SK-N-SH (cell line): ENCODE measurements around the gene LRCOL1. TPM values are rescaled to one million over a fixed set of nuclear protein-coding genes. Genes with fewer than 3 reads are reported as not detected.

ENCODE experiments used
- CTCF ChIA-PET: fragments of 300-600, 350-600 bp; formaldehyde crosslinking; extraction: SDS; loops from one replicate; lab custom pipeline; 2021; lab: Yijun Ruan, JAX
- POLR2A ChIA-PET: fragments of 350-600 bp; sonication (Branson Sonifier 250); formaldehyde crosslinking; extraction: SDS; loops from one replicate; lab custom pipeline; 2020; ENCODE audit warnings: antibody characterized with exemption, inconsistent platforms; lab: Yijun Ruan, JAX
- DNase-seq: peaks from one replicate; pipeline ENCODE4 v3.0.0; 2012
- H2AFZ ChIP-seq: fragments of 200-600 bp; sonication (generic); 2 replicates; pipeline ENCODE4 v1.8.1; 2016; ENCODE audit warnings: antibody characterized with exemption, mild to moderate bottlenecking, low read depth
- H3F3A ChIP-seq: fragments of 200-600 bp; sonication (generic); replicated peaks from 2 replicates; pipeline ENCODE3; 2016; ENCODE audit warnings: antibody characterized with exemption, mild to moderate bottlenecking; ENCODE audit not compliant: insufficient read depth
- H3K27ac ChIP-seq, 2 experiments: fragments of 200-500 bp in 1 of 2; fragments of 200-600 bp in 1 of 2; sonication (Bioruptor generic) in 1 of 2; sonication (generic), shearing (Covaris generic) in 1 of 2; 2 replicates each; pipeline versions ENCODE4 v1.5.1 to v1.6.1; 2014 to 2016; ENCODE audit warnings: low read depth in 2 of 2, inconsistent platforms in 1 of 2, low read length in 1 of 2, mild to moderate bottlenecking in 1 of 2, mixed read lengths in 1 of 2
- H3K27me3 ChIP-seq: fragments of 200-600 bp; sonication (generic), shearing (Covaris generic); 2 replicates; pipeline ENCODE4 v1.6.1; 2016; ENCODE audit warnings: mixed run types; ENCODE audit not compliant: insufficient read depth
- H3K36me3 ChIP-seq, 2 experiments: fragments of 200-500 bp in 1 of 2; fragments of 200-600 bp in 1 of 2; sonication (Bioruptor generic) in 1 of 2; sonication (generic) in 1 of 2; replicated peaks in 1 of 2; 2 replicates each; pipeline versions ENCODE3 to v1.5.1; 2014 to 2016; ENCODE audit warnings: low read length in 1 of 2, mild to moderate bottlenecking in 1 of 2; ENCODE audit not compliant: insufficient read depth in 2 of 2, control insufficient read depth in 1 of 2
- H3K4me1 ChIP-seq, 2 experiments: fragments of 200-500 bp in 1 of 2; fragments of 200-600 bp in 1 of 2; sonication (Bioruptor generic) in 1 of 2; sonication (generic), shearing (Covaris generic) in 1 of 2; 2 replicates each; pipeline versions ENCODE4 v1.5.1 to v1.6.1; 2014 to 2016; ENCODE audit warnings: low read depth in 1 of 2, low read length in 1 of 2, mixed run types in 1 of 2; ENCODE audit not compliant: insufficient read depth in 2 of 2, control insufficient read depth in 1 of 2
- H3K4me2 ChIP-seq: fragments of 200-600 bp; sonication (generic), shearing (Covaris generic); 2 replicates; pipeline ENCODE4 v1.6.1; 2017; ENCODE audit warnings: mixed run types
- H3K4me3 ChIP-seq, 2 experiments: fragments of 200-500 bp in 1 of 2; fragments of 200-600 bp in 1 of 2; sonication (Bioruptor generic) in 1 of 2; sonication (generic), shearing (Covaris generic) in 1 of 2; 2 replicates each; pipeline versions ENCODE4 v1.5.1 to v1.8.1; 2014 to 2016; ENCODE audit warnings: low read depth in 2 of 2, inconsistent platforms in 1 of 2, low read length in 1 of 2, mild to moderate bottlenecking in 1 of 2, mixed read lengths in 1 of 2, moderate library complexity in 1 of 2
- H3K79me2 ChIP-seq: fragments of 200-600 bp; sonication (generic); 2 replicates; pipeline ENCODE4 v1.8.1; 2017; ENCODE audit warnings: mild to moderate bottlenecking; ENCODE audit not compliant: insufficient read depth
- H3K9ac ChIP-seq: fragments of 200-600 bp; sonication (generic); 2 replicates; pipeline ENCODE4 v1.6.1; 2017; ENCODE audit warnings: mixed run types
- H3K9me2 ChIP-seq: fragments of 200-600 bp; sonication (generic); 2 replicates; pipeline ENCODE4 v1.6.1; 2017; ENCODE audit warnings: mixed run types
- H3K9me3 ChIP-seq: fragments of 200-600 bp; sonication (generic); 2 replicates; pipeline ENCODE4 v1.6.1; 2017; ENCODE audit warnings: mixed run types, mild to moderate bottlenecking, moderate library complexity
- H4K20me1 ChIP-seq: fragments of 200-600 bp; sonication (generic); 2 replicates; pipeline ENCODE4 v1.6.1; 2017; ENCODE audit warnings: mild to moderate bottlenecking, mixed run types; ENCODE audit not compliant: insufficient read depth
- CHD2 ChIP-seq: fragments of 150-350 bp; IDR thresholded peaks from 2 replicates; pipeline ENCODE4 v1.6.1; 2018; ENCODE audit warnings: low read length; ENCODE audit not compliant: partially characterized antibody
- ELF1 ChIP-seq: IDR thresholded peaks from 2 replicates; pipeline ENCODE4 v1.4.0; 2012
- EP300 ChIP-seq, 2 experiments: IDR thresholded peaks; 2 replicates each; pipeline versions ENCODE4 v1.4.0 to v1.6.1; 2012; ENCODE audit warnings: borderline replicate concordance in 1 of 2, low read depth in 1 of 2, low read length in 1 of 2
- EZH2phosphoT487 ChIP-seq: fragments of 200-600 bp; sonication (generic); IDR thresholded peaks from 2 replicates; pipeline ENCODE4 v1.6.1; 2017; ENCODE audit warnings: low read depth, mixed run types, mild to moderate bottlenecking, antibody characterized with exemption, moderate library complexity, borderline replicate concordance
- FOXM1 ChIP-seq: IDR thresholded peaks from 2 replicates; pipeline ENCODE4 v1.4.0; 2012; ENCODE audit warnings: low read depth, mild to moderate bottlenecking
- GABPA ChIP-seq: IDR thresholded peaks from 2 replicates; pipeline ENCODE4 v1.4.0; 2012; ENCODE audit warnings: low read depth, mild to moderate bottlenecking
- GATA2 ChIP-seq: sonication (generic); formaldehyde crosslinking; IDR thresholded peaks from 2 replicates; pipeline ENCODE4 v1.5.0; 2020; ENCODE audit warnings: mild to moderate bottlenecking, missing genetic modification reagents
- JUND ChIP-seq: IDR thresholded peaks from 2 replicates; pipeline ENCODE4 v1.4.0; 2012
- MEF2A ChIP-seq: IDR thresholded peaks from 2 replicates; pipeline ENCODE4 v1.4.0; 2012; ENCODE audit warnings: low read depth, borderline replicate concordance
- MXI1 ChIP-seq: IDR thresholded peaks from 2 replicates; pipeline ENCODE4 v1.6.1; 2012; ENCODE audit warnings: mild to moderate bottlenecking, low read depth, low read length, improper control_type of control experiment
- NRF1 ChIP-seq: IDR thresholded peaks from 2 replicates; pipeline ENCODE4 v1.6.1; 2012; ENCODE audit warnings: low read depth, mild to moderate bottlenecking, low read length
- POLR2AphosphoS5 ChIP-seq: IDR thresholded peaks from 2 replicates; pipeline ENCODE4 v1.6.1; 2012; ENCODE audit warnings: low read depth, low read length
- RAD21 ChIP-seq: IDR thresholded peaks from 2 replicates; pipeline ENCODE4 v1.6.1; 2012; ENCODE audit warnings: mild to moderate bottlenecking, low read length
- RCOR1 ChIP-seq: fragments of 150-350 bp; IDR thresholded peaks from 2 replicates; pipeline ENCODE4 v1.6.1; 2017; ENCODE audit warnings: antibody characterized with exemption, low read length
- RXRA ChIP-seq: IDR thresholded peaks from 2 replicates; pipeline ENCODE4 v1.4.0; 2012; ENCODE audit warnings: low read depth, mild to moderate bottlenecking, borderline replicate concordance
- SIN3A ChIP-seq: IDR thresholded peaks from 2 replicates; pipeline ENCODE4 v1.6.1; 2012; ENCODE audit warnings: low read depth, mild to moderate bottlenecking, low read length, moderate library complexity, borderline replicate concordance
- SMC3 ChIP-seq: IDR thresholded peaks from 2 replicates; pipeline ENCODE4 v1.6.1; 2012; ENCODE audit warnings: low read depth, low read length, improper control_type of control experiment
- TEAD4 ChIP-seq: IDR thresholded peaks from 2 replicates; pipeline ENCODE4 v1.4.0; 2012; ENCODE audit warnings: mild to moderate bottlenecking, borderline replicate concordance; ENCODE audit not compliant: insufficient read depth
- whole genome bisulfite sequencing: methylation state at CpG from one replicate; pipeline ENCODE4 v1.1.6; 2017; ENCODE audit warnings: low lambda C conversion rate; 5-methylcytosine and 5-hydroxymethylcytosine counted together
- polyA plus RNA-seq, 3 experiments: library from polyadenylated mRNA; depleted of rRNA; stranded (reverse); fragments of >200 nt; gene quantifications; 2 replicates each; pipeline ENCODE4 v1.2.3, GENCODE V29; 2012
- TF ChIP-seq, protein P1 (sequence below): fragments of 200-600 bp; sonication (generic); IDR thresholded peaks from 2 replicates; pipeline ENCODE4 v1.6.1; 2017; ENCODE audit warnings: antibody characterized with exemption, mild to moderate bottlenecking, moderate library complexity
- TF ChIP-seq, protein P2 (sequence below): IDR thresholded peaks from 2 replicates; pipeline ENCODE4; 2012
- TF ChIP-seq, protein P3 (sequence below): IDR thresholded peaks from 2 replicates; pipeline ENCODE4 v1.4.0; 2012; ENCODE audit warnings: low read depth, borderline replicate concordance
- TF ChIP-seq, protein P4 (sequence below): fragments of 150-350 bp; IDR thresholded peaks from 2 replicates; pipeline ENCODE4 v1.6.1; 2017; ENCODE audit warnings: antibody characterized with exemption, low read length, low read depth, borderline replicate concordance

LRCOL1 gene
- polyA plus RNA-seq, 1 of the 3 experiments (the other 2 are of a cell fraction), result 1.1 TPM

DNA sequence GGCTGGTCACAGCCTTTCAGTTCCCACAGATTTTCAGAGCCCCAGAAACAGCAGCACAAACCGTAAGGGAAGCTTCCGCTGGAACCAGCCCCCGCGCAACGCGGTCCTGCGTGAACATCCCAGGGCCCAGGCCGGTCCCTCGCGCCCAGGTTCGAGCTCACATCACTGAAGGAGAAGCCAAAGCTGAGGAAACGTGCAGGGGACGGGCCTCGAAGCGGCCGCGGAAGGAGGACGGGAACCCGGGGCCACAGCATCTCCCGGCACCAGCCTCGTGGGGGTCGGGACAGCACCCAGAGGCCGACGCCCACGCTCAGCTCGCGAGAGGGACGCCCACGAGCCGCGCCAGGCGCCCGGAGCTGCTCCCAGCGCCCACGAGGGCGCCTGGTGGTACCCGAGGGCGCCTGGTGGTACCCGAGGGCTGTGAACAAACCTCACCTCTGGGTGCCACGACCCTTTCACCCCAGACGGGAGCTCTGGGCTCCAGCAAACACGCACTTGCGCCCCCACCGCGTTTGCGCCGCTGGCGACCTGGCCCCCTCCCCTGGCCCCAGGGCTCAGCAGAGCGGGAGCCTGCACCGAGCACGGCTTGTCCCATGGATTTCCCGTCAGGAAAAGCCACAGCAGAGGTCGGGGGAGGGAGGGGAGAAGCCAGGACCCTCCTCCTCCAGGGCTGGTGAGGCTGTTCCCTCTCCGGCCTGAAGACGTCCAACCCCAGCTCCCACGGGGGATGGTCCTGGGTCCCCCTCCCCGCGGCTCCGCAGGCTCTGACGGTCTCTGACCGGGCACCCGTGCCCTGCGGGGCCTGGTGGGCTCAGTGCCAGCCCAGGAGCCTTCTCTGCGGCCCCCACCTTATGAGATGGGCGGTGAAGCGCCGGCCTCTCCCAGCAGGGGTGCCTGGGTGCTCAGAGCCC is 6.9 kb downstream of the LRCOL1 start (continued):
- TF ChIP-seq, protein P1, sequence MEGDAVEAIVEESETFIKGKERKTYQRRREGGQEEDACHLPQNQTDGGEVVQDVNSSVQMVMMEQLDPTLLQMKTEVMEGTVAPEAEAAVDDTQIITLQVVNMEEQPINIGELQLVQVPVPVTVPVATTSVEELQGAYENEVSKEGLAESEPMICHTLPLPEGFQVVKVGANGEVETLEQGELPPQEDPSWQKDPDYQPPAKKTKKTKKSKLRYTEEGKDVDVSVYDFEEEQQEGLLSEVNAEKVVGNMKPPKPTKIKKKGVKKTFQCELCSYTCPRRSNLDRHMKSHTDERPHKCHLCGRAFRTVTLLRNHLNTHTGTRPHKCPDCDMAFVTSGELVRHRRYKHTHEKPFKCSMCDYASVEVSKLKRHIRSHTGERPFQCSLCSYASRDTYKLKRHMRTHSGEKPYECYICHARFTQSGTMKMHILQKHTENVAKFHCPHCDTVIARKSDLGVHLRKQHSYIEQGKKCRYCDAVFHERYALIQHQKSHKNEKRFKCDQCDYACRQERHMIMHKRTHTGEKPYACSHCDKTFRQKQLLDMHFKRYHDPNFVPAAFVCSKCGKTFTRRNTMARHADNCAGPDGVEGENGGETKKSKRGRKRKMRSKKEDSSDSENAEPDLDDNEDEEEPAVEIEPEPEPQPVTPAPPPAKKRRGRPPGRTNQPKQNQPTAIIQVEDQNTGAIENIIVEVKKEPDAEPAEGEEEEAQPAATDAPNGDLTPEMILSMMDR, result no peak
- TF ChIP-seq EP300 (IDR thresholded peaks at IDR 0.05; ENCODE audit: borderline replicate concordance in 1 of 2, low read depth in 1 of 2, low read length in 1 of 2) (no peak), MEF2A (no peak), NRF1 (no peak), GABPA (no peak), TEAD4 (no peak), RAD21 (no peak), MXI1 (no peak), EZH2phosphoT487 (no peak)

DNA sequence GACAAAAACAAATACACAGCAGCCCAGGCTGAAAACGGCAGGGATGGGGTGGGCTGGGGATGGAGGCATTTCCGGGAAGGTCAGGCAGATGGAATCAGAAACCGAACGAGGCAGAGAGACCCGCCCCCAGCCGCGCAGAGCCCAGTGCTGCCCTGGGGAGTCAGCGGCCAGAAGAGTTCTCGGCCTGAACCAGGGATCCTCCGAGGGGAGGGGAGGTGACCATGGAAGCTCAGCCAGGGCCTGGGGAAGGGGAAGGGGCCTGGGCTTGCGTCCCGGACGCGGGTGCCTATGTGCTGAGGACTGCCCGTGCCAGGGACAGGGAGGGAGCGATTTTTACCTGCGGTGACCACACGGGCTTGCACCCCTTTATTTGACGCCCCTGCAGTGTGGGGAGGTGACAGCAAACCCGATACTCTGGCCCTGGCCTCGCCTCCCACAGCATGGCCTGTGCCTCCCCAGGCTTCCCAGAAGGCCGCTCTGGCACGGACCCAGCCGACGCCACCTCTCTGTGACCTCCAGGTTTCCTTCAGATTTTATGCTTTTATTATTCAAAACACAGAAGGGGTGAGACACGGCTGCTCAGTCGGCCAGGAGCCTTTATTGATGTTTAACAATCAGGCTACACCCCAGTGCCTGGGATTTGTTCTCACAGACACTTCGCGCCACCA is 7.7 kb downstream of the LRCOL1 start:
- ChIA-PET POLR2A (no interaction called here), CTCF (interaction anchor here (1.0 to 7.4 kb wide), 5 partner anchors 9 to 189 kb away, joined by 3 to 122 read pairs (median 7); partner anchors contain the start of genes LRCOL1 and P2RX2)
- WGBS, result 68% methylated on average over 17 of the region's 29 CpGs
- TF ChIP-seq SIN3A (no peak), RAD21 (no peak), POLR2AphosphoS5 (no peak), GATA2 (CRISPR knock-in tag) (no peak), TEAD4 (no peak), FOXM1 (no peak), NRF1 (no peak), EP300 (IDR thresholded peaks at IDR 0.05; ENCODE audit: borderline replicate concordance in 1 of 2, low read depth in 1 of 2, low read length in 1 of 2) (no peak), CHD2 (no peak), GABPA (no peak), EZH2phosphoT487 (no peak), ELF1 (no peak), SMC3 (no peak), RXRA (no peak), MEF2A (no peak), RCOR1 (no peak), JUND (no peak)
- TF ChIP-seq, protein P2, sequence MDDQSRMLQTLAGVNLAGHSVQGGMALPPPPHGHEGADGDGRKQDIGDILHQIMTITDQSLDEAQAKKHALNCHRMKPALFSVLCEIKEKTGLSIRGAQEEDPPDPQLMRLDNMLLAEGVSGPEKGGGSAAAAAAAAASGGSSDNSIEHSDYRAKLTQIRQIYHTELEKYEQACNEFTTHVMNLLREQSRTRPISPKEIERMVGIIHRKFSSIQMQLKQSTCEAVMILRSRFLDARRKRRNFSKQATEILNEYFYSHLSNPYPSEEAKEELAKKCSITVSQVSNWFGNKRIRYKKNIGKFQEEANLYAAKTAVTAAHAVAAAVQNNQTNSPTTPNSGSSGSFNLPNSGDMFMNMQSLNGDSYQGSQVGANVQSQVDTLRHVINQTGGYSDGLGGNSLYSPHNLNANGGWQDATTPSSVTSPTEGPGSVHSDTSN, result no peak
- TF ChIP-seq, protein P3, sequence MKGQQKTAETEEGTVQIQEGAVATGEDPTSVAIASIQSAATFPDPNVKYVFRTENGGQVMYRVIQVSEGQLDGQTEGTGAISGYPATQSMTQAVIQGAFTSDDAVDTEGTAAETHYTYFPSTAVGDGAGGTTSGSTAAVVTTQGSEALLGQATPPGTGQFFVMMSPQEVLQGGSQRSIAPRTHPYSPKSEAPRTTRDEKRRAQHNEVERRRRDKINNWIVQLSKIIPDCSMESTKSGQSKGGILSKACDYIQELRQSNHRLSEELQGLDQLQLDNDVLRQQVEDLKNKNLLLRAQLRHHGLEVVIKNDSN, result no peak
- TF ChIP-seq, protein P4, sequence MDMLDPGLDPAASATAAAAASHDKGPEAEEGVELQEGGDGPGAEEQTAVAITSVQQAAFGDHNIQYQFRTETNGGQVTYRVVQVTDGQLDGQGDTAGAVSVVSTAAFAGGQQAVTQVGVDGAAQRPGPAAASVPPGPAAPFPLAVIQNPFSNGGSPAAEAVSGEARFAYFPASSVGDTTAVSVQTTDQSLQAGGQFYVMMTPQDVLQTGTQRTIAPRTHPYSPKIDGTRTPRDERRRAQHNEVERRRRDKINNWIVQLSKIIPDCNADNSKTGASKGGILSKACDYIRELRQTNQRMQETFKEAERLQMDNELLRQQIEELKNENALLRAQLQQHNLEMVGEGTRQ, result no peak
- Histone ChIP-seq H3K27me3 (peaks cover 55% of the 10 kb centered on the region), H3K4me2 (no peak overlapping the region), H3K79me2 (no peaks in the 10 kb centered on the region), H4K20me1 (no peaks in the 10 kb centered on the region), H3K27ac (no peak overlapping the region), H3K36me3 (no peaks in the 10 kb centered on the region), H3K9ac (no peak overlapping the region), H3K4me3 (no peak overlapping the region), H3K9me3 (no peaks in the 10 kb centered on the region), H2AFZ (no peak overlapping the region), H3F3A (peaks cover 17% of the 10 kb centered on the region), H3K4me1 (peaks cover 0 to 22% of the 10 kb centered on the region in 2 experiments; a peak in 1 of 4 replicates), H3K9me2 (no peaks in the 10 kb centered on the region)
- DNase-seq, result peak; percentile 45
